HepG2 (cell line): ENCODE measurements around the gene NEGR1. TPM values are rescaled to one million over a fixed set of nuclear protein-coding genes. Genes with fewer than 3 reads are reported as not detected.

ENCODE experiments used
- ATAC-seq: fragments of 200-7000 bp; cut with Tn5 transposase; 3 replicates; pipeline ENCODE4 v1.9.1; 2020; ENCODE audit warnings: mild to moderate bottlenecking, moderate library complexity
- BruUV-seq: library from RNA; stranded (reverse); fragments of 400-500 nt; replicated peaks from 2 replicates; lab custom pipeline; 2021; lab: Mats Ljungman, UMichigan
- CTCF ChIA-PET: fragments of 300-600 bp; formaldehyde crosslinking; extraction: SDS; loops from one replicate; lab custom pipeline; 2021; ENCODE audit warnings: low total read pairs, inconsistent platforms, low intra/inter-chr PET ratio; lab: Yijun Ruan, JAX
- POLR2A ChIA-PET: fragments of 350-600 bp; sonication (Branson Sonifier 250); formaldehyde crosslinking; loops from one replicate; lab custom pipeline; 2020; ENCODE audit warnings: antibody characterized with exemption, inconsistent platforms; lab: Yijun Ruan, JAX
- DNase-seq: peaks from one replicate; pipeline ENCODE4 v3.0.0-alpha.2; 2015; ENCODE audit warnings: low spot score
- FAIRE-seq: peaks from 3 replicates; lab custom pipeline; 2011; peaks lifted over from hg19 to GRCh38; lab: Jason Lieb, UNC
- H2AFZ ChIP-seq: one replicate; pipeline ENCODE4 v1.6.1; 2011; ENCODE audit warnings: low read length, inconsistent platforms
- H3K27ac ChIP-seq: fragments of 300-600 bp; 3 replicates; pipeline ENCODE4 v1.8.0; 2011; ENCODE audit warnings: mixed run types, mild to moderate bottlenecking, mixed read lengths, low read length, inconsistent platforms; ENCODE audit not compliant: insufficient read depth; ENCODE audit errors: extremely low read length
- H3K27me3 ChIP-seq, 2 experiments: fragments of 200-600 bp in 1 of 2; 2 replicates in 1 of 2; 3 replicates in 1 of 2; pipeline versions ENCODE4 v1.6.0 to v1.8.0; 2011; ENCODE audit warnings: low read length in 2 of 2, mild to moderate bottlenecking in 2 of 2, moderate library complexity in 2 of 2, inconsistent platforms in 1 of 2; ENCODE audit not compliant: insufficient read depth in 2 of 2, control insufficient read depth in 1 of 2
- H3K36me3 ChIP-seq, 2 experiments: fragments of 200-600 bp in 1 of 2; replicated peaks in 1 of 2; 2 replicates in 1 of 2; 3 replicates in 1 of 2; pipeline versions ENCODE4 v1.5.1 to v1.8.0; 2011; ENCODE audit warnings: low read length in 2 of 2, inconsistent platforms in 1 of 2; ENCODE audit not compliant: insufficient read depth in 2 of 2, control insufficient read depth in 1 of 2
- H3K4me1 ChIP-seq: 2 replicates; pipeline ENCODE4 v1.5.1; 2012; ENCODE audit warnings: low read length, inconsistent platforms; ENCODE audit not compliant: insufficient read depth
- H3K4me2 ChIP-seq: 2 replicates; pipeline ENCODE4 v1.6.0; 2011; ENCODE audit warnings: low read depth, low read length, inconsistent platforms
- H3K4me3 ChIP-seq, 3 experiments: fragments of 200-600 bp in 1 of 3; sonication (generic), shearing (Covaris generic) in 1 of 3; replicated peaks in 1 of 3; 2 replicates each; pipeline ENCODE4 v1.5.1; 2011 to 2016; ENCODE audit warnings: low read length in 3 of 3, inconsistent platforms in 2 of 3, low read depth in 2 of 3, mild to moderate bottlenecking in 2 of 3, control low read depth in 1 of 3, mixed read lengths in 1 of 3; ENCODE audit not compliant: insufficient read depth in 1 of 3
- H3K79me2 ChIP-seq: one replicate; pipeline ENCODE4 v1.6.1; 2011; ENCODE audit warnings: low read length, inconsistent platforms; ENCODE audit not compliant: insufficient read depth
- H3K9ac ChIP-seq: 2 replicates; pipeline ENCODE4 v1.6.0; 2011; ENCODE audit warnings: mild to moderate bottlenecking, low read depth, low read length, inconsistent platforms; ENCODE audit not compliant: insufficient read depth
- H3K9me3 ChIP-seq: 2 replicates; pipeline ENCODE4 v1.5.1; 2012; ENCODE audit warnings: mild to moderate bottlenecking, low read length
- H4K20me1 ChIP-seq: 2 replicates; pipeline ENCODE4 v1.6.0; 2011; ENCODE audit warnings: inconsistent platforms, mild to moderate bottlenecking, low read length, moderate library complexity; ENCODE audit not compliant: insufficient read depth
- DRAP1 ChIP-seq: IDR thresholded peaks from 2 replicates; pipeline ENCODE4 v1.6.1; 2016; ENCODE audit warnings: missing genetic modification reagents, missing compliant biosample characterization
- E2F1 ChIP-seq: sonication (generic); formaldehyde crosslinking; IDR thresholded peaks from 2 replicates; pipeline ENCODE4 v1.5.0; 2020; ENCODE audit warnings: missing genetic modification reagents
- HNF4A ChIP-seq: sonication (generic); formaldehyde crosslinking; IDR thresholded peaks from 2 replicates; pipeline ENCODE4 v1.4.0; 2020; ENCODE audit warnings: missing genetic modification reagents
- KLF13 ChIP-seq: sonication (generic); formaldehyde crosslinking; IDR thresholded peaks from 2 replicates; pipeline ENCODE4 v1.4.0; 2020; ENCODE audit warnings: mild to moderate bottlenecking, missing genetic modification reagents
- MAF1 ChIP-seq: sonication (generic); formaldehyde crosslinking; IDR thresholded peaks from 2 replicates; pipeline ENCODE4 v1.5.0; 2020; ENCODE audit warnings: missing genetic modification reagents, borderline replicate concordance
- MED8 ChIP-seq: sonication (generic); formaldehyde crosslinking; IDR thresholded peaks from 2 replicates; pipeline ENCODE4 v1.8.1; 2023; ENCODE audit warnings: mild to moderate bottlenecking, missing genetic modification reagents; ENCODE audit not compliant: insufficient replicate concordance
- MLLT10 ChIP-seq: sonication (generic); formaldehyde crosslinking; IDR thresholded peaks from 2 replicates; pipeline ENCODE4 v1.4.0; 2020; ENCODE audit warnings: missing genetic modification reagents
- MZF1 ChIP-seq: sonication (generic); formaldehyde crosslinking; IDR thresholded peaks from 2 replicates; pipeline ENCODE4 v1.8.1; 2023; ENCODE audit warnings: mild to moderate bottlenecking, missing genetic modification reagents, borderline replicate concordance
- POLR2AphosphoS2 ChIP-seq: IDR thresholded peaks from 2 replicates; pipeline ENCODE4 v1.6.1; 2011; ENCODE audit warnings: low read depth, low read length, improper control_type of control experiment
- RFXANK ChIP-seq: IDR thresholded peaks from 2 replicates; pipeline ENCODE4 v1.6.1; 2016
- SMC3 ChIP-seq: IDR thresholded peaks from 2 replicates; pipeline ENCODE4 v1.6.1; 2011; ENCODE audit warnings: low read length, improper control_type of control experiment
- SNAPC2 ChIP-seq: sonication (generic); formaldehyde crosslinking; IDR thresholded peaks from 2 replicates; pipeline ENCODE4 v1.8.1; 2022; ENCODE audit warnings: mild to moderate bottlenecking, missing genetic modification reagents
- SP140L ChIP-seq: sonication (generic); formaldehyde crosslinking; IDR thresholded peaks from 2 replicates; pipeline ENCODE4 v1.4.0; 2020; ENCODE audit warnings: missing genetic modification reagents, borderline replicate concordance
- TBP ChIP-seq: sonication (generic); formaldehyde crosslinking; IDR thresholded peaks from 2 replicates; pipeline ENCODE4 v1.5.0; 2020; ENCODE audit warnings: missing genetic modification reagents
- TCF7 ChIP-seq: sonication (generic); IDR thresholded peaks from 2 replicates; pipeline ENCODE4 v1.6.1; 2016; ENCODE audit warnings: antibody characterized with exemption, low read depth
- TRIM24 ChIP-seq: sonication (generic); formaldehyde crosslinking; IDR thresholded peaks from 2 replicates; pipeline ENCODE4 v1.8.0; 2022; ENCODE audit warnings: mild to moderate bottlenecking, missing genetic modification reagents
- ZNF337 ChIP-seq: sonication (generic); formaldehyde crosslinking; IDR thresholded peaks from 2 replicates; pipeline ENCODE4 v1.5.1; 2020; ENCODE audit warnings: missing genetic modification reagents, low read depth, mild to moderate bottlenecking, borderline replicate concordance
- ZNF558 ChIP-seq: sonication (generic); formaldehyde crosslinking; IDR thresholded peaks from 2 replicates; pipeline ENCODE4 v1.9.0; 2022; ENCODE audit warnings: mild to moderate bottlenecking, missing genetic modification reagents, borderline replicate concordance
- ZNF792 ChIP-seq: IDR thresholded peaks from 2 replicates; pipeline ENCODE4 v1.6.1; 2016
- WGBS: methylation state at CpG from one replicate; pipeline ENCODE4 v1.1.6; 2017; ENCODE audit warnings: low lambda C conversion rate; 5-methylcytosine and 5-hydroxymethylcytosine counted together
- in situ Hi-C: cut with HindIII; loops from 2 replicates; pipeline ENCODE4 v1.10.0; 2017; ENCODE audit warnings: low pct_unique_long_range_greater_than_20kb; ENCODE audit not compliant: extremely low pct_ligation_motif_present
- intact Hi-C: fragments of 100-400 bp; cut with micrococcal nuclease; formaldehyde crosslinking; loops from one replicate; pipeline ENCODE4 v1.10.0; 2022; ENCODE audit not compliant: unreplicated experiment
- polyA plus RNA-seq, 8 experiments: library from polyadenylated mRNA; depleted of rRNA in 3 of 8; stranded (reverse) in 7 of 8; unstranded in 1 of 8; fragments of >200 nt; fragmentation: Illumina TruSeq in 4 of 8; extraction: Trizol in 4 of 8; gene quantifications; 2 replicates each; pipeline versions ENCODE4 v1.2.1 to v1.2.3, GENCODE V29; 2011 to 2016; ENCODE audit warnings: low read depth in 4 of 8, missing spikeins in 1 of 8, mixed read lengths in 1 of 8; ENCODE audit not compliant: insufficient read depth in 1 of 8
- total RNA-seq, 5 experiments: library from RNA; depleted of rRNA; stranded (reverse); fragments of >200 nt; fragmentation: Illumina TruSeq; extraction: Trizol; gene quantifications; 2 replicates each; pipeline ENCODE4 v1.2.3, GENCODE V29; 2016; ENCODE audit warnings: low read depth in 1 of 5

NEGR1 gene
- total and polyA plus RNA-seq, 2 of the 13 experiments (the other 11 are each of a cell fraction or from before 2014, with no cell fraction given), result not detected

- TF ChIP-seq MAF1 (no peak), SP140L (CRISPR knock-in tag) (no peak), MED8 (CRISPR knock-in tag) (no peak), E2F1 (no peak), SMC3 (no peak), RFXANK (CRISPR knock-in tag) (no peak), SNAPC2 (CRISPR knock-in tag) (no peak)
These were observed 465.3 kb downstream of the NEGR1 start (continued) for GRCh38 chr1:71817028-71817427.

DNA sequence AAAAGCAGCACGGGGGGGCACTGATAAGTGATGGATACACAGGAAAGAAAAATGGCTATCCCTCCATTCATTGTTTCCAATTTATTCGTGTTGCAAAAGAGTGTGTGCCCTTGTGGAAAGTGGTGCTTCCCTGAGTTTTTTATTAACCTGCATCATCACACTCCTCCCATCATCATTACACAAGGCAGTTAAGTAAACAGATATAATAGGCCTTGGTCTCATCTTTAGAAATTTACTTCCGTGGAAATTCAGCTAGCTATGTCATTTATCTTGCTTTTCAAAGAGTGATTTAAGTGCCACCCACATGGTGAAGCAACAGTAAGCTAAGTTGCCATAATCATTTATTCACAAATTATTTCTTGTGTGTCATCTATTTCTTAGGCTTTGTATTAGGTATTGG lies 473.3 kb downstream of the NEGR1 start:
- no TSS peak for BruUV-seq

More for the DNA sequence above, 473.3 kb downstream of the NEGR1 start:
- TF ChIP-seq HNF4A (no peak), MLLT10 (CRISPR knock-in tag) (no peak), ZNF792 (CRISPR knock-in tag) (no peak), DRAP1 (CRISPR knock-in tag) (no peak), ZNF558 (CRISPR knock-in tag) (no peak), KLF13 (no peak), MZF1 (CRISPR knock-in tag) (no peak), TBP (CRISPR knock-in tag) (no peak), ZNF337 (CRISPR knock-in tag) (no peak), POLR2AphosphoS2 (no peak), TRIM24 (CRISPR knock-in tag) (no peak), TCF7 (no peak)
- Histone ChIP-seq H3K9me3 (no peaks in the 10 kb centered on the region), H4K20me1 (no peaks in the 10 kb centered on the region), H3K79me2 (no peaks in the 10 kb centered on the region), H3K4me3 (no peak overlapping the region), H3K27me3 (no peaks in the 10 kb centered on the region), H3K9ac (no peak overlapping the region), H3K27ac (no peak overlapping the region), H3K4me2 (no peak overlapping the region), H3K36me3 (no peaks in the 10 kb centered on the region), H3K4me1 (no peaks in the 10 kb centered on the region), H2AFZ (no peak overlapping the region)
- WGBS, result 0% methylated on average over 3 of the region's 3 CpGs
- FAIRE-seq, result no peak
- POLR2A ChIA-PET, result no interaction called here
- CTCF ChIA-PET, result no interaction called here
- DNase-seq, result no peak
- intact Hi-C loops (no loop called here), in situ Hi-C loops (no loop called here)
- no peak for ATAC-seq
